Duodenal mucosa (tissue), 2 donors: ENCODE data around the gene LRRTM4.

Experiments
- H3K27ac ChIP-seq: one replicate; pipeline ENCODE4 v1.7.0; 2013; ENCODE audit warnings: low read depth, low read length
- H3K27me3 ChIP-seq, 2 donors: one replicate each; pipeline ENCODE4 v1.7.0; 2013; ENCODE audit warnings: low read length in 2 of 2, control low read depth in 1 of 2; ENCODE audit not compliant: insufficient read depth in 2 of 2, control insufficient read depth in 1 of 2
- H3K36me3 ChIP-seq, 2 donors: one replicate each; pipeline ENCODE4 v1.7.0; 2013; ENCODE audit warnings: low read length in 2 of 2, control low read depth in 1 of 2; ENCODE audit not compliant: insufficient read depth in 2 of 2, control insufficient read depth in 1 of 2
- H3K4me1 ChIP-seq, 2 donors: one replicate each; pipeline ENCODE4 v1.7.0; 2013; ENCODE audit warnings: low read length in 2 of 2, control low read depth in 1 of 2; ENCODE audit not compliant: insufficient read depth in 2 of 2, control insufficient read depth in 1 of 2
- H3K4me3 ChIP-seq, 2 donors: one replicate each; pipeline ENCODE4 v1.7.0; 2013; ENCODE audit warnings: low read length in 2 of 2, low read depth in 1 of 2
- H3K9ac ChIP-seq, 2 donors: one replicate each; pipeline ENCODE4 v1.7.0; 2013; ENCODE audit warnings: low read length in 2 of 2, low read depth in 1 of 2
- H3K9me3 ChIP-seq, 2 donors: one replicate each; pipeline ENCODE4 v1.7.0; 2013; ENCODE audit warnings: low read length in 2 of 2, control low read depth in 1 of 2; ENCODE audit not compliant: control insufficient read depth in 1 of 2

Gene LRRTM4

DNA sequence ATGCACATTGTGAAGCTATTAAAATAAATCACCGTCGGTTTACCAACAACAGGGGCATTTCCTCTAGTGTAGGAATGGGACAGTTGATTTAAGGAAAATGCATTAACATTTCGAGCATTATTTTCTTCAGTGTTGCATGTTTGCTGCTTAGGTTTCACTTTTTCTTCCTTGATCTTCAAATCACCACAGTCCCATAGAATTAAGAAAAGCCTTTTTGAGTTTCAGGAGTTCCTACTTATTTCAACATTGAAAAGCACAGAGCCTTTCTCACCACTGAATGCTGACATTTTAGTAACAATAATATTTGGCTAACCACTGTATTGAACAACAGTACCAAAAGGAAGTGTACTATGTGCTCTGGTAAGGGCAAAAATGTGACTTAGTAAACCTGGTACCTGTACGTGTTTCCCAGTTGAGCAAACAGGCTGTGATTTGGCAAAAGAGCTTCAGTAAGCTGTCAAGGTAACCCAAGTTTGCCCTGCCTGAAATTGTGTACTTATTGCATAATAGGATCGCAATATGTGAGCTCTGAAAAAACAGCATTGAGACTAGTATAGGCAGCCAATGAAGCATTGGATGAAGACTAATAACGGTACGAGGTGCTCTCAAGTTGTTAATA lies 2.2 kb downstream of the LRRTM4 start:
- Histone ChIP-seq H3K9ac (no peak overlapping the region), H3K27me3 (no peaks in the 10 kb centered on the region), H3K36me3 (no peaks in the 10 kb centered on the region), H3K9me3 (no peaks in the 10 kb centered on the region), H3K4me1 (no peaks in the 10 kb centered on the region), H3K4me3 (no peak overlapping the region), H3K27ac (no peak overlapping the region)

- Histone ChIP-seq H3K27ac (no peak overlapping the region), H3K4me1 (no peaks in the 10 kb centered on the region), H3K36me3 (no peaks in the 10 kb centered on the region), H3K9me3 (no peaks in the 10 kb centered on the region), H3K9ac (no peak overlapping the region), H3K4me3 (no peak overlapping the region), H3K27me3 (no peaks in the 10 kb centered on the region)
These were observed 2.9 kb downstream of the LRRTM4 start for GRCh38 chr2:77519164-77519887.

- H3K9me3 ChIP-seq = no peaks in the 10 kb centered on the region
- H3K27ac ChIP-seq = no peak overlapping the region
- H3K9ac ChIP-seq = no peak overlapping the region
- H3K4me3 ChIP-seq = no peak overlapping the region
- H3K4me1 ChIP-seq = no peaks in the 10 kb centered on the region
- no peaks in the 10 kb centered on the region for H3K27me3 ChIP-seq
- no peaks in the 10 kb centered on the region for H3K36me3 ChIP-seq
These were observed 3.9 kb downstream of the LRRTM4 start for GRCh38 chr2:77518311-77518710.

DNA sequence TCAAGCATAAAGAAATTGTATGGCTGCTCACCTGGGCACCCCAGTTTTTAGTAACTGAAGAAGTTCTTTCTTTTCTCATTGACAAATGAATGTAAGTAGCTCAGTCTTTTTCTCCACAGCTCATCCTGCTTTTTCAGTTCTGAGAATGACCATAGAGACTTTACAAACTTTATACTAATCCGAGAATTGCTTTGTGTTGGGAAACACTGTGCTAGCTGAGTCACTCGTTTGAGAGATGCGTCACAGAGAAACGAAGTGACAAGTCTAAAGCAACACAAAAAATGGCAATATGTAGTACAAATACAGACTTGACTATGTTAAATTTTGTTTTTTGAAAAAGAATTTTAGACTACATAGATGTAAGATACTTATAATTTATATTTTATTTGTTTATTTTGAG lies 9.0 kb downstream of the LRRTM4 start:
- Histone ChIP-seq H3K9ac (no peak overlapping the region), H3K27me3 (no peaks in the 10 kb centered on the region), H3K27ac (no peak overlapping the region), H3K4me1 (no peaks in the 10 kb centered on the region), H3K36me3 (no peaks in the 10 kb centered on the region), H3K9me3 (no peaks in the 10 kb centered on the region), H3K4me3 (no peak overlapping the region)

- Histone ChIP-seq H3K9ac (no peak overlapping the region), H3K4me3 (no peak overlapping the region), H3K9me3 (no peaks in the 10 kb centered on the region), H3K27me3 (no peaks in the 10 kb centered on the region), H3K27ac (no peak overlapping the region), H3K36me3 (no peaks in the 10 kb centered on the region), H3K4me1 (no peaks in the 10 kb centered on the region)
These were observed 9.7 kb downstream of the LRRTM4 start for GRCh38 chr2:77512507-77512906.

DNA sequence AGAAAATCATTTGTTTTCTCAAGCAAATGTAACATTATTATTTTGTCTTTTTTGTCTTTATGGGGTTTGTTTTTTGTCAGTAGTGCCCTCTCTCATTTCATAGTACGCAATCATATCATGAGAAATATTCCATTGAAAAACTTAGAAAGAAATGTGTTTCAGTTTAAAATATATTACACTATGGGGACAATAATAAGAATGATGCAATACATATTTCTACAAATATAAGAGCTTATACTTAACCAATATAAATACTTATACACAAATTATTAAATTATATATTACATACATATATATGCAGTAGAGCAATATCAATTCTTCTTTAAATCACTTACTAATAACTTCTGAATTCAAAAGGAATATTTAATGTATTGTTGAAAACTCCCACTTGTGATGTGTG lies 13.7 kb downstream of the LRRTM4 start:
- H3K27me3 ChIP-seq = no peaks in the 10 kb centered on the region
- no peak overlapping the region for H3K9ac ChIP-seq
- H3K4me3 ChIP-seq = no peak overlapping the region
- no peaks in the 10 kb centered on the region for H3K36me3 ChIP-seq
- no peaks in the 10 kb centered on the region for H3K4me1 ChIP-seq
- no peak overlapping the region for H3K27ac ChIP-seq
- H3K9me3 ChIP-seq = no peaks in the 10 kb centered on the region

GRCh38 chr2:77507657-77508056 lies 14.5 kb downstream of the LRRTM4 start:
- Histone ChIP-seq H3K36me3 (no peaks in the 10 kb centered on the region), H3K9me3 (no peaks in the 10 kb centered on the region), H3K27ac (no peak overlapping the region), H3K4me3 (no peak overlapping the region), H3K9ac (no peak overlapping the region), H3K4me1 (no peaks in the 10 kb centered on the region), H3K27me3 (no peaks in the 10 kb centered on the region)

GRCh38 chr2:77488141-77488540 lies 34.0 kb downstream of the LRRTM4 start:
- Histone ChIP-seq H3K27me3 (no peaks in the 10 kb centered on the region), H3K4me1 (no peaks in the 10 kb centered on the region), H3K9ac (no peak overlapping the region), H3K9me3 (no peaks in the 10 kb centered on the region), H3K4me3 (no peak overlapping the region), H3K27ac (no peak overlapping the region), H3K36me3 (no peaks in the 10 kb centered on the region)

- Histone ChIP-seq H3K9ac (no peak overlapping the region), H3K9me3 (no peaks in the 10 kb centered on the region), H3K4me3 (no peak overlapping the region)
These were observed 34.9 kb downstream of the LRRTM4 start for GRCh38 chr2:77487074-77487803.

GRCh38 chr2:77484026-77484425 lies 38.1 kb downstream of the LRRTM4 start:
- H3K27me3 ChIP-seq = no peaks in the 10 kb centered on the region
- no peak overlapping the region for H3K4me3 ChIP-seq
- H3K9me3 ChIP-seq = no peaks in the 10 kb centered on the region
- H3K9ac ChIP-seq = no peak overlapping the region
- H3K36me3 ChIP-seq = no peaks in the 10 kb centered on the region
- no peaks in the 10 kb centered on the region for H3K4me1 ChIP-seq
- H3K27ac ChIP-seq = no peak overlapping the region

More at GRCh38 chr2:77487074-77487803, 34.9 kb downstream of the LRRTM4 start:
- Histone ChIP-seq H3K36me3 (no peaks in the 10 kb centered on the region), H3K27ac (no peak overlapping the region), H3K27me3 (no peaks in the 10 kb centered on the region), H3K4me1 (no peaks in the 10 kb centered on the region)
